Panc1 (cell line): Measurements from ENCODE around the gene LDB3. TPM values are rescaled to one million over a fixed set of nuclear protein-coding genes. Genes with fewer than 3 reads are reported as not detected.

Experiments
- ATAC-seq: fragments of 200-7000 bp; cut with Tn5 transposase; 2 replicates; pipeline ENCODE4 v1.9.1; 2020; ENCODE audit warnings: mild to moderate bottlenecking, moderate library complexity
- BruUV-seq: library from RNA; stranded (reverse); fragments of 400-500 nt; replicated peaks from 2 replicates; lab custom pipeline; 2021; lab: Mats Ljungman, UMichigan
- CTCF ChIA-PET: fragments of 300-600 bp; sonication (Branson Sonifier 250); formaldehyde crosslinking; loops from one replicate; lab custom pipeline; 2022; ENCODE audit warnings: antibody characterized with exemption; lab: Charles Lee
- POLR2A ChIA-PET: fragments of 300-600 bp; sonication (Branson Sonifier 250); formaldehyde crosslinking; loops from one replicate; lab custom pipeline; 2022; ENCODE audit warnings: antibody characterized with exemption; lab: Charles Lee
- DNase-seq: peaks from one replicate; pipeline ENCODE4 v3.0.0-alpha.2; 2010; ENCODE audit warnings: low read depth, low spot score
- H3K27ac ChIP-seq: 2 replicates; pipeline ENCODE4 v1.5.1; 2011; ENCODE audit warnings: mild to moderate bottlenecking, low read length, inconsistent platforms
- H3K27me3 ChIP-seq: fragments of 200-500 bp; sonication (Bioruptor generic); 2 replicates; pipeline ENCODE4 v1.6.0; 2014; ENCODE audit warnings: low read length, inconsistent platforms; ENCODE audit not compliant: control insufficient read depth, insufficient read depth
- H3K36me3 ChIP-seq: fragments of 200-500 bp; sonication (Bioruptor generic); 2 replicates; pipeline ENCODE4 v1.5.1; 2014; ENCODE audit warnings: inconsistent platforms, mild to moderate bottlenecking, low read length, moderate library complexity; ENCODE audit not compliant: control insufficient read depth, insufficient read depth
- H3K4me1 ChIP-seq: 2 replicates; pipeline ENCODE4 v1.5.1; 2011; ENCODE audit warnings: inconsistent platforms, mild to moderate bottlenecking, low read length, moderate library complexity; ENCODE audit not compliant: control insufficient read depth, insufficient read depth
- H3K4me3 ChIP-seq, 2 experiments: 2 replicates each; pipeline ENCODE4 v1.5.1; 2011 to 2012; ENCODE audit warnings: low read depth in 2 of 2, low read length in 2 of 2, mild to moderate bottlenecking in 2 of 2, inconsistent platforms in 1 of 2, moderate library complexity in 1 of 2
- H3K9me3 ChIP-seq: fragments of 200-500 bp; sonication (Bioruptor generic); 2 replicates; pipeline ENCODE4 v1.5.1; 2014; ENCODE audit warnings: low read depth, mild to moderate bottlenecking, inconsistent platforms, low read length, moderate library complexity; ENCODE audit not compliant: control insufficient read depth, insufficient read depth
- POLR2AphosphoS5 ChIP-seq: IDR thresholded peaks from 2 replicates; pipeline ENCODE4 v1.6.1; 2012; ENCODE audit warnings: mild to moderate bottlenecking, low read depth, low read length, moderate library complexity
- SIN3A ChIP-seq: IDR thresholded peaks from 2 replicates; pipeline ENCODE4 v1.6.1; 2012; ENCODE audit warnings: low read depth, mild to moderate bottlenecking, low read length, moderate library complexity, borderline replicate concordance; ENCODE audit not compliant: insufficient read depth
- TCF7L2 ChIP-seq: IDR thresholded peaks from 2 replicates; pipeline ENCODE4 v1.6.1; 2011; ENCODE audit warnings: mild to moderate bottlenecking, low read depth, low read length, inconsistent platforms
- in situ Hi-C: cut with HindIII; loops from 2 replicates; pipeline ENCODE4 v1.10.0; 2016; ENCODE audit warnings: low sequenced_read_pairs, low pct_unique_long_range_greater_than_20kb
- intact Hi-C: fragments of 100-400 bp; cut with micrococcal nuclease; formaldehyde crosslinking; loops from one replicate; pipeline ENCODE4 v1.10.0; 2022; ENCODE audit not compliant: unreplicated experiment
- total RNA-seq: library from RNA; stranded (reverse); gene quantifications from one replicate; pipeline ENCODE4 v1.2.1, GENCODE V29; 2021; ENCODE audit not compliant: unreplicated experiment
- TF ChIP-seq, protein P1 (sequence below): fragments of 450-650 bp; IDR thresholded peaks from 2 replicates; pipeline ENCODE4 v1.5.1; 2017; ENCODE audit warnings: mild to moderate bottlenecking
- TF ChIP-seq, protein P2 (sequence below), 2 experiments: IDR thresholded peaks; 2 replicates each; pipeline ENCODE4 v1.6.1; 2011 to 2012; ENCODE audit warnings: low read depth in 2 of 2, control low read depth in 1 of 2, low read length in 1 of 2, mild to moderate bottlenecking in 1 of 2, moderate library complexity in 1 of 2; ENCODE audit not compliant: insufficient read depth in 1 of 2

The LDB3 gene
- total RNA-seq, 1 experiment from 2014 or later = 0.15 TPM

DNA sequence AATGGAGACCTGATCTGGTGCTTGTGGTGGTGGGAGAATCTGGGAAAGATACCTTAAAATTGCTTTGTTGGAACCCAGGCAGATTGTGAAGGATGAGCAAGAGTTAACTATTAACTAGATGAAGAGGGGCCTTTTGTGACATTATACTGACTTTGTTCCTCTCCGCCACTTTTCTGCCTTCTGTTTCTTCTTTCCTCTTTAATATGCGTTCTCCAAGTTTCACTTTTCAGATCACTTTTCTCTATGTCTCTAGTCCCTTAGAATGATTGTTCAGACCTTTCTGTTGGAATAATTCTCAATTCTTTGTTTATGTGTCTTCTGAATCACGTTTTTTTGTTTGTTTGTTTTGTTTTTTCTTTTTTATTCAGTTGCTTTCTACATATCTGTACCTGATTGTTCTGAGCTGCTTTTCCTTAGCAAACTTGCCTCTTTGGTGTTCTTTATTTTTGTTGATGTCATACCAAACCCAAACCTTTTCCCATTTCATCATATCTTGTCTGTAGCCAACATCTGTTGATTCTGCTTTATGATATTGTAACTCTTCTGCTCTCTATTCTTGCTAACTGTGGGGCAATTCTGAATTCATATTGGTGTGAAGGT is 90.9 kb downstream of the LDB3 start:
- TF ChIP-seq POLR2AphosphoS5 = no peak
- TF ChIP-seq, protein P1, sequence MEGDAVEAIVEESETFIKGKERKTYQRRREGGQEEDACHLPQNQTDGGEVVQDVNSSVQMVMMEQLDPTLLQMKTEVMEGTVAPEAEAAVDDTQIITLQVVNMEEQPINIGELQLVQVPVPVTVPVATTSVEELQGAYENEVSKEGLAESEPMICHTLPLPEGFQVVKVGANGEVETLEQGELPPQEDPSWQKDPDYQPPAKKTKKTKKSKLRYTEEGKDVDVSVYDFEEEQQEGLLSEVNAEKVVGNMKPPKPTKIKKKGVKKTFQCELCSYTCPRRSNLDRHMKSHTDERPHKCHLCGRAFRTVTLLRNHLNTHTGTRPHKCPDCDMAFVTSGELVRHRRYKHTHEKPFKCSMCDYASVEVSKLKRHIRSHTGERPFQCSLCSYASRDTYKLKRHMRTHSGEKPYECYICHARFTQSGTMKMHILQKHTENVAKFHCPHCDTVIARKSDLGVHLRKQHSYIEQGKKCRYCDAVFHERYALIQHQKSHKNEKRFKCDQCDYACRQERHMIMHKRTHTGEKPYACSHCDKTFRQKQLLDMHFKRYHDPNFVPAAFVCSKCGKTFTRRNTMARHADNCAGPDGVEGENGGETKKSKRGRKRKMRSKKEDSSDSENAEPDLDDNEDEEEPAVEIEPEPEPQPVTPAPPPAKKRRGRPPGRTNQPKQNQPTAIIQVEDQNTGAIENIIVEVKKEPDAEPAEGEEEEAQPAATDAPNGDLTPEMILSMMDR = no peak
- TF ChIP-seq SIN3A = no peak
- Histone ChIP-seq H3K27ac (peak overlapping the region; percentile 89), H3K4me1 (peaks cover 21% of the 10 kb centered on the region), H3K4me3 (peak overlapping the region; percentile 68 to 88), H3K27me3 (no peaks in the 10 kb centered on the region), H3K36me3 (no peaks in the 10 kb centered on the region), H3K9me3 (no peaks in the 10 kb centered on the region)
- BruUV-seq = no TSS peak
- intact Hi-C loops (loop anchor here (5.0 kb wide), 1 partner anchor 138 kb away; no protein-coding TSS in a partner anchor), in situ Hi-C loops (no loop called here)
- ATAC-seq = no peak
- POLR2A ChIA-PET = no interaction called here
- DNase-seq = no peak
- CTCF ChIA-PET = no interaction called here

DNA sequence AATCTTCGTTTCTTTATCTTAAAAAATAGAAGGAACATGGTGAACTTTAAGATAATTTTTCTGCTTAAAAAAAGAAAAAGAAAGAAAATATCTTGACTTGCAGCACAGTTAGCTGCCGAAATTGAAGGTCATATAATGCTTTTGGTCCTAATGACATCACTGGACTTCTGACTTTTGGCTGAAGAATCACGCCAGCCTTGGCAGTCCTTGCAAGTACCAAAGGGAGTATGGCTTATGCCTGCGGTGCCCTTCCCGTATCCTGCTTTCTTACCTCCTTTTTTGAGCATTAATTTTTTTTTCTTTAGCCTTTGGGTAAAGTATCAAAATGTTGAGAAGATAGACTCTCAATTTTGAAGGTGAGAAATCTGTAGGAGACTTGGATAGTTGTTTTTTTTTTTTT is 95.1 kb downstream of the LDB3 start:
- Histone ChIP-seq H3K4me1 (peaks cover 12% of the 10 kb centered on the region), H3K27me3 (no peaks in the 10 kb centered on the region), H3K4me3 (no peak overlapping the region), H3K36me3 (no peaks in the 10 kb centered on the region), H3K9me3 (no peaks in the 10 kb centered on the region), H3K27ac (no peak overlapping the region)
- no TSS peak for BruUV-seq
- TF ChIP-seq SIN3A = no peak
- TF ChIP-seq, protein P1 = no peak
- no peak for TF ChIP-seq TCF7L2
- TF ChIP-seq, protein P2, sequence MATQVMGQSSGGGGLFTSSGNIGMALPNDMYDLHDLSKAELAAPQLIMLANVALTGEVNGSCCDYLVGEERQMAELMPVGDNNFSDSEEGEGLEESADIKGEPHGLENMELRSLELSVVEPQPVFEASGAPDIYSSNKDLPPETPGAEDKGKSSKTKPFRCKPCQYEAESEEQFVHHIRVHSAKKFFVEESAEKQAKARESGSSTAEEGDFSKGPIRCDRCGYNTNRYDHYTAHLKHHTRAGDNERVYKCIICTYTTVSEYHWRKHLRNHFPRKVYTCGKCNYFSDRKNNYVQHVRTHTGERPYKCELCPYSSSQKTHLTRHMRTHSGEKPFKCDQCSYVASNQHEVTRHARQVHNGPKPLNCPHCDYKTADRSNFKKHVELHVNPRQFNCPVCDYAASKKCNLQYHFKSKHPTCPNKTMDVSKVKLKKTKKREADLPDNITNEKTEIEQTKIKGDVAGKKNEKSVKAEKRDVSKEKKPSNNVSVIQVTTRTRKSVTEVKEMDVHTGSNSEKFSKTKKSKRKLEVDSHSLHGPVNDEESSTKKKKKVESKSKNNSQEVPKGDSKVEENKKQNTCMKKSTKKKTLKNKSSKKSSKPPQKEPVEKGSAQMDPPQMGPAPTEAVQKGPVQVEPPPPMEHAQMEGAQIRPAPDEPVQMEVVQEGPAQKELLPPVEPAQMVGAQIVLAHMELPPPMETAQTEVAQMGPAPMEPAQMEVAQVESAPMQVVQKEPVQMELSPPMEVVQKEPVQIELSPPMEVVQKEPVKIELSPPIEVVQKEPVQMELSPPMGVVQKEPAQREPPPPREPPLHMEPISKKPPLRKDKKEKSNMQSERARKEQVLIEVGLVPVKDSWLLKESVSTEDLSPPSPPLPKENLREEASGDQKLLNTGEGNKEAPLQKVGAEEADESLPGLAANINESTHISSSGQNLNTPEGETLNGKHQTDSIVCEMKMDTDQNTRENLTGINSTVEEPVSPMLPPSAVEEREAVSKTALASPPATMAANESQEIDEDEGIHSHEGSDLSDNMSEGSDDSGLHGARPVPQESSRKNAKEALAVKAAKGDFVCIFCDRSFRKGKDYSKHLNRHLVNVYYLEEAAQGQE (IDR thresholded peaks at IDR 0.05; ENCODE audit: insufficient read depth in 1 of 2, low read depth in 2 of 2, low read length in 1 of 2) = no peak
- TF ChIP-seq POLR2AphosphoS5 = no peak
- in situ Hi-C loops (no loop called here), intact Hi-C loops (no loop called here)
- CTCF ChIA-PET = no interaction called here
- ATAC-seq (no peak), DNase-seq (no peak)
- POLR2A ChIA-PET = no interaction called here
